Heart left ventricle (tissue), 16 donors: ENCODE measurements around the gene RNF217. TPM values are rescaled to one million over a fixed set of nuclear protein-coding genes. Genes with fewer than 3 reads are reported as not detected.

ENCODE experiments used
- ATAC-seq, 4 donors: fragments of 200-7000 bp; cut with Tn5 transposase; one replicate each; pipeline ENCODE4 v1.9.1; 2020 to 2022; ENCODE audit warnings: moderate library complexity in 4 of 4, mild to moderate bottlenecking in 3 of 4, moderate number of reproducible peaks in 1 of 4
- DNase-seq, 5 donors: peaks; one replicate each; pipeline ENCODE4 v3.0.0-alpha.2; 2020
- H3K27ac ChIP-seq, 12 donors: fragments of 200-600 bp; sonication (generic) in 4 of 12; one replicate each; pipeline versions ENCODE4 v1.5.0 to v1.8.0; 2016 to 2022; ENCODE audit warnings: mild to moderate bottlenecking in 2 of 12
- H3K27me3 ChIP-seq, 9 donors: fragments of 200-600 bp; sonication (generic) in 2 of 9; one replicate each; pipeline versions ENCODE4 v1.5.1 to v1.8.0; 2016 to 2022; ENCODE audit warnings: mild to moderate bottlenecking in 3 of 9
- H3K36me3 ChIP-seq, 9 donors: fragments of 200-600 bp; sonication (generic) in 2 of 9; one replicate each; pipeline versions ENCODE4 v1.5.0 to v1.8.0; 2018 to 2022; ENCODE audit warnings: mild to moderate bottlenecking in 2 of 9
- H3K4me1 ChIP-seq, 12 donors: fragments of 200-600 bp; sonication (generic) in 4 of 12; one replicate each; pipeline versions ENCODE4 v1.5.0 to v1.8.0; 2016 to 2022; ENCODE audit warnings: mild to moderate bottlenecking in 3 of 12
- H3K4me3 ChIP-seq, 12 donors: fragments of 200-600 bp; sonication (generic) in 4 of 12; one replicate each; pipeline versions ENCODE4 v1.5.0 to v1.8.0; 2017 to 2022; ENCODE audit warnings: mild to moderate bottlenecking in 9 of 12, moderate library complexity in 4 of 12
- H3K9me3 ChIP-seq, 12 donors: fragments of 200-600 bp; sonication (generic) in 4 of 12; one replicate each; pipeline versions ENCODE4 v1.5.0 to v1.8.0; 2016 to 2022; ENCODE audit warnings: mild to moderate bottlenecking in 1 of 12
- CTCF ChIP-seq, 12 donors: fragments of 200-600 bp; sonication (generic) in 4 of 12; IDR thresholded peaks; one replicate each; pipeline versions ENCODE4 v1.5.0 to v1.8.0; 2018 to 2022; ENCODE audit warnings: antibody characterized with exemption in 12 of 12, mild to moderate bottlenecking in 5 of 12
- POLR2A ChIP-seq, 2 donors: fragments of 450-650 bp; IDR thresholded peaks; one replicate each; pipeline ENCODE4 v1.6.1; 2017; ENCODE audit warnings: antibody characterized with exemption in 2 of 2, mild to moderate bottlenecking in 2 of 2, moderate library complexity in 2 of 2
- WGBS, 4 donors: extraction: QIAGEN DNeasy Blood & Tissue Kit in 2 of 4; methylation state at CpG; one replicate each; pipeline versions ENCODE4 v1.1.5 to v1.1.7; 2013 to 2018; 5-methylcytosine and 5-hydroxymethylcytosine counted together
- intact Hi-C, 10 donors: fragments of 100-400 bp; cut with DNase I; formaldehyde crosslinking; loops; one replicate each; pipeline versions ENCODE4 v1.11.1 to v1.14.2; 2022
- polyA plus RNA-seq, 2 donors: library from polyadenylated mRNA; stranded (reverse); fragments of 200-250 nt; gene quantifications; one replicate each; pipeline ENCODE4 v1.2.3, GENCODE V29; 2013
- total RNA-seq, 9 donors: library from RNA; depleted of rRNA in 2 of 9; stranded (reverse); fragments of >200 nt in 2 of 9; fragmentation: NEBNext Ultra II Directional in 3 of 9; extraction: Animal tissue kit (Norgen Biotek cat#: 25700) in 3 of 9; gene quantifications; one replicate each; pipeline versions ENCODE4 v1.1.0 to v1.2.4, GENCODE V29; 2016 to 2023
- donor health status: ischemic (EF 13 %, LVEDD 7.1; RV severe dilation, severe dysfunction).
- donor health status: healthy with polysubstance abuse.
- donor health status: DM: no; HTN: yes; CAD: no.
- donor health status: DM: no; HTN: no; CAD: no.
- donor health status: ischemic (EF 25% LVEDD 6.9; RV normal size, moderate dysfunction).
- donor health status: ischemic (EF 25% LVEDD 5.7; RV mildly dilated, moderate dysfunction).
- donor health status: healthy.
- donor health status: DM: yes; HTN: yes; CAD: no.
- donor health status: ischemic (EF 35%, LVEDD 5.7; RV mildly dilated, moderate dysfunction).
- donor health status: nonischemic (EF 11% LVEDD 7.7; RV severe dilation, severe dysfunction).
- donor health status: DM: yes; HTN: yes; CAD: no.
- donor health status: PGD.
- donor health status: ischemic (EF 29% LVEDD 5.4; RV normal size, mild dysfunction).
- donor health status: nonischemic (EF 23%, LVEDD 6.1; RV moderate dilation, normal function).

RNF217 gene
- total and polyA plus RNA-seq, 11 donors = 2.2 to 21.6 (median 13.9) TPM

GRCh38 chr6:124970243-124970642, 8.0 kb downstream of the RNF217 start:
- WGBS, 4 donors = 94 to 96% (median 95%) methylated on average over 5 of the region's 5 CpGs
- TF ChIP-seq CTCF (IDR thresholded peaks at IDR 0.05) (no peak), POLR2A (IDR thresholded peaks at IDR 0.05) (no peak)
- Histone ChIP-seq H3K9me3 (no peaks in the 10 kb centered on the region), H3K4me1 (peaks cover 0 to 32% (median 20%) of the 10 kb centered on the region in 12 donors), H3K4me3 (no peak overlapping the region), H3K27ac (peak overlapping the region in 1 of 12 donors; percentile 21), H3K36me3 (peaks cover 0 to 46% (median 25%) of the 10 kb centered on the region in 9 donors), H3K27me3 (no peaks in the 10 kb centered on the region)
- DNase-seq (no peak), ATAC-seq (no peak)
- intact Hi-C loops = loop anchor here in 1 of 10 donors (10.0 kb wide), 1 partner anchor 115 kb away; no protein-coding TSS in a partner anchor

- H3K27me3 ChIP-seq = no peaks in the 10 kb centered on the region
- intact Hi-C loops = loop anchor here in 1 of 10 donors (10.0 kb wide), 1 partner anchor 114 kb away; no protein-coding TSS in a partner anchor
- 90 to 98% (median 93%) methylated on average over 2 of the region's 2 CpGs for WGBS, 4 donors
- H3K4me3 ChIP-seq = no peak overlapping the region
- ATAC-seq (no peak), DNase-seq (no peak)
- H3K9me3 ChIP-seq = no peaks in the 10 kb centered on the region
- H3K36me3 ChIP-seq = peaks cover 0 to 46% (median 25%) of the 10 kb centered on the region in 9 donors
- peak overlapping the region in 1 of 12 donors; percentile 21 for H3K27ac ChIP-seq
- TF ChIP-seq CTCF (IDR thresholded peaks at IDR 0.05) (no peak), POLR2A (IDR thresholded peaks at IDR 0.05) (no peak)
- H3K4me1 ChIP-seq = peaks cover 0 to 27% (median 15%) of the 10 kb centered on the region in 12 donors
These were observed 8.5 kb downstream of the RNF217 start for GRCh38 chr6:124970763-124971162.

GRCh38 chr6:124973780-124974179, 11.5 kb downstream of the RNF217 start:
- intact Hi-C loops = loop anchor here in 1 of 10 donors (10.0 kb wide), 1 partner anchor 111 kb away; no protein-coding TSS in a partner anchor
- ATAC-seq = no peak
- H3K36me3 ChIP-seq = peaks cover 0 to 38% (median 22%) of the 10 kb centered on the region in 9 donors

More at GRCh38 chr6:124973780-124974179, 11.5 kb downstream of the RNF217 start:
- TF ChIP-seq POLR2A (IDR thresholded peaks at IDR 0.05) (no peak), CTCF (IDR thresholded peaks at IDR 0.05) (no peak)
- Histone ChIP-seq H3K27ac (no peak overlapping the region), H3K4me3 (no peak overlapping the region), H3K9me3 (peaks cover 0 to 10% (median 7%) of the 10 kb centered on the region in 12 donors), H3K27me3 (no peaks in the 10 kb centered on the region), H3K4me1 (peaks cover 0 to 19% (median under 1%) of the 10 kb centered on the region in 12 donors)
- DNase-seq = no peak
- 88 to 92% (median 91%) methylated on average over 6 of the region's 6 CpGs for WGBS, 4 donors
